Kidney (tissue), 14 donors: ENCODE results near the gene KCNJ4. TPM values are rescaled to one million over a fixed set of nuclear protein-coding genes. Genes with fewer than 3 reads are reported as not detected.
A peak's percentile ranks its signal among the peaks of the same experiment; 100 is the strongest.

Experiments used
- DNase-seq, 5 donors: peaks; one replicate each; pipeline ENCODE4 v3.0.0-alpha.2; 2013 to 2020
- FAIRE-seq: peaks from 2 replicates; lab custom pipeline; 2012; peaks lifted over from hg19 to GRCh38; lab: Jason Lieb, UNC
- H3K27ac ChIP-seq, 2 donors: one replicate each; pipeline ENCODE4 v1.7.0; 2013; ENCODE audit warnings: low read depth in 2 of 2, low read length in 2 of 2, inconsistent platforms in 1 of 2
- H3K27me3 ChIP-seq: one replicate; pipeline ENCODE4 v1.7.1; 2013; ENCODE audit warnings: low read length, inconsistent platforms; ENCODE audit not compliant: control insufficient read depth, insufficient read depth
- H3K36me3 ChIP-seq, 3 donors: one replicate each; pipeline versions ENCODE4 v1.7.0 to v1.7.1; 2013; ENCODE audit warnings: low read length in 3 of 3, control low read depth in 1 of 3, inconsistent platforms in 1 of 3; ENCODE audit not compliant: insufficient read depth in 3 of 3, control insufficient read depth in 2 of 3
- H3K4me1 ChIP-seq, 3 donors: one replicate each; pipeline versions ENCODE4 v1.7.0 to v1.7.1; 2013; ENCODE audit warnings: low read length in 3 of 3, inconsistent platforms in 1 of 3, low read depth in 1 of 3; ENCODE audit not compliant: control insufficient read depth in 2 of 3, insufficient read depth in 2 of 3
- H3K4me3 ChIP-seq, 3 donors: one replicate each; pipeline versions ENCODE4 v1.7.0 to v1.8.1; 2013; ENCODE audit warnings: low read length in 3 of 3, control low read depth in 1 of 3, inconsistent platforms in 1 of 3
- H3K9ac ChIP-seq, 3 donors: one replicate each; pipeline versions ENCODE4 v1.7.0 to v1.7.1; 2013; ENCODE audit warnings: low read length in 3 of 3, control low read depth in 1 of 3, inconsistent platforms in 1 of 3
- H3K9me3 ChIP-seq, 3 donors: one replicate each; pipeline versions ENCODE4 v1.7.0 to v1.7.1; 2013; ENCODE audit warnings: low read length in 3 of 3, control low read depth in 1 of 3, inconsistent platforms in 1 of 3; ENCODE audit not compliant: control insufficient read depth in 2 of 3, insufficient read depth in 1 of 3
- CTCF ChIP-seq: IDR thresholded peaks from 3 replicates; pipeline ENCODE4 v1.5.1; 2012; ENCODE audit warnings: mild to moderate bottlenecking, moderate library complexity, borderline replicate concordance; ENCODE audit not compliant: insufficient read depth; ENCODE audit errors: extremely low read depth
- intact Hi-C: fragments of 100-400 bp; cut with DNase I; formaldehyde crosslinking; loops from one replicate; pipeline ENCODE4 v1.11.1; 2022
- polyA plus RNA-seq: library from polyadenylated mRNA; stranded (reverse); fragments of 350-450 nt; fragmentation: Illumina TruSeq; extraction: RNeasy Lipid Tissue Mini Kit (QIAGEN cat#74804); gene quantifications from one replicate; pipeline ENCODE4 v1.2.3, GENCODE V29; 2014; ENCODE audit warnings: low read depth, low replicate concordance; ENCODE audit not compliant: insufficient read depth
- total RNA-seq: library from RNA; stranded (reverse); fragmentation: NEBNext Ultra II Directional; extraction: Animal tissue kit (Norgen Biotek cat#: 25700); gene quantifications from one replicate; pipeline ENCODE4 v1.2.1, GENCODE V29; 2021
- donor health status: control.
- donor health status: control.
- donor health status: control.
- donor health status: control.
- donor health status: control.
- donor health status: DM: yes; HTN: yes; CAD: no.
- donor health status: Normal renal cell carcinoma (clear cell type).

KCNJ4 gene
- total and polyA plus RNA-seq, 2 donors from 2014 or later = 0.13 TPM; not detected in 1

GRCh38 chr22:38446018-38446601 lies 8.9 kb downstream of the KCNJ4 start:
- FAIRE-seq (no peak), DNase-seq (peak in 1 of 5 donors; percentile 57)
- Histone ChIP-seq H3K27ac (no peak overlapping the region), H3K4me1 (no peaks in the 10 kb centered on the region), H3K4me3 (no peak overlapping the region), H3K9ac (no peak overlapping the region), H3K36me3 (no peaks in the 10 kb centered on the region), H3K9me3 (no peaks in the 10 kb centered on the region), H3K27me3 (no peaks in the 10 kb centered on the region)
- intact Hi-C loops = no loop called here
- no peak for TF ChIP-seq CTCF

- FAIRE-seq = no peak
Measured at GRCh38 chr22:38444783-38445182, 10.2 kb downstream of the KCNJ4 start.

GRCh38 chr22:38443628-38444521 lies 11.1 kb downstream of the KCNJ4 start:
- no peaks in the 10 kb centered on the region for H3K4me1 ChIP-seq
- FAIRE-seq (no peak), DNase-seq (no peak)
- H3K4me3 ChIP-seq = no peak overlapping the region
- no peak for TF ChIP-seq CTCF
- no peak overlapping the region for H3K9ac ChIP-seq
- intact Hi-C loops = no loop called here
- H3K27ac ChIP-seq = no peak overlapping the region
- H3K9me3 ChIP-seq = no peaks in the 10 kb centered on the region
- H3K36me3 ChIP-seq = no peaks in the 10 kb centered on the region
- H3K27me3 ChIP-seq = no peaks in the 10 kb centered on the region

More at GRCh38 chr22:38444783-38445182, 10.2 kb downstream of the KCNJ4 start:
- H3K27ac ChIP-seq = no peak overlapping the region
- intact Hi-C loops = no loop called here
- no peak for TF ChIP-seq CTCF
- no peak overlapping the region for H3K9ac ChIP-seq
- no peak overlapping the region for H3K4me3 ChIP-seq
- no peak for DNase-seq
- no peaks in the 10 kb centered on the region for H3K4me1 ChIP-seq
- H3K27me3 ChIP-seq = no peaks in the 10 kb centered on the region
- H3K9me3 ChIP-seq = no peaks in the 10 kb centered on the region
- H3K36me3 ChIP-seq = no peaks in the 10 kb centered on the region
